OCI-LY1 (cell line): ENCODE measurements around the gene ZC3H6.

Experiments used
- EZH2 ChIP-seq: fragments of 200-600 bp; sonication (generic), shearing (Covaris generic); IDR thresholded peaks from 2 replicates; pipeline ENCODE4 v1.8.0; 2017; ENCODE audit warnings: borderline replicate concordance, mixed run types, mild to moderate bottlenecking, antibody characterized with exemption, low read length, moderate library complexity, mixed read lengths
- TF ChIP-seq, protein P1 (sequence below): fragments of 200-600 bp; sonication (generic), shearing (Covaris generic); IDR thresholded peaks from 2 replicates; pipeline ENCODE4 v1.5.1; 2017; ENCODE audit warnings: mild to moderate bottlenecking, antibody characterized with exemption, low read length, moderate library complexity, mixed read lengths

DNA sequence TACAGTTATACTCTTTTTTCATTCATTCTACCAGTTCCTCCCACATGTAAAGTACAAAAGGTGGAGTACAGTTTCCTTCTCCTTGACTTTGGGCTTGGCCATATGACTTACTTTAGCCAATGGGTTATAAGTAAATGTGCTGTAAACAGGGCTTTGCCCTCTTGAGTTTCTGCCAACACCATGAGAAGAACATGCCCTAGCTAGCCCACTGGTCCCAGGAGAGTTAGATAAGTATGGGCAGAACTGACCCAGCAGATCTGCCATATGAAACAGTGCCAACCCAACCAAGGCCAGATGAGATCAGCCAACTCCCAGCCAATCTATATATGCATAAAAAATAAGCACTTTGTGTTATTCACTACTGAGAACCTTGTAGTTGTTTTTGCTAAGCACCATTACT, 46.0 kb upstream of the ZC3H6 start:
- TF ChIP-seq, protein P1, sequence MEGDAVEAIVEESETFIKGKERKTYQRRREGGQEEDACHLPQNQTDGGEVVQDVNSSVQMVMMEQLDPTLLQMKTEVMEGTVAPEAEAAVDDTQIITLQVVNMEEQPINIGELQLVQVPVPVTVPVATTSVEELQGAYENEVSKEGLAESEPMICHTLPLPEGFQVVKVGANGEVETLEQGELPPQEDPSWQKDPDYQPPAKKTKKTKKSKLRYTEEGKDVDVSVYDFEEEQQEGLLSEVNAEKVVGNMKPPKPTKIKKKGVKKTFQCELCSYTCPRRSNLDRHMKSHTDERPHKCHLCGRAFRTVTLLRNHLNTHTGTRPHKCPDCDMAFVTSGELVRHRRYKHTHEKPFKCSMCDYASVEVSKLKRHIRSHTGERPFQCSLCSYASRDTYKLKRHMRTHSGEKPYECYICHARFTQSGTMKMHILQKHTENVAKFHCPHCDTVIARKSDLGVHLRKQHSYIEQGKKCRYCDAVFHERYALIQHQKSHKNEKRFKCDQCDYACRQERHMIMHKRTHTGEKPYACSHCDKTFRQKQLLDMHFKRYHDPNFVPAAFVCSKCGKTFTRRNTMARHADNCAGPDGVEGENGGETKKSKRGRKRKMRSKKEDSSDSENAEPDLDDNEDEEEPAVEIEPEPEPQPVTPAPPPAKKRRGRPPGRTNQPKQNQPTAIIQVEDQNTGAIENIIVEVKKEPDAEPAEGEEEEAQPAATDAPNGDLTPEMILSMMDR: no peak
- TF ChIP-seq EZH2: no peak
